ENCODE measurements around the gene PRKD1.

The PRKD1 gene

DNA sequence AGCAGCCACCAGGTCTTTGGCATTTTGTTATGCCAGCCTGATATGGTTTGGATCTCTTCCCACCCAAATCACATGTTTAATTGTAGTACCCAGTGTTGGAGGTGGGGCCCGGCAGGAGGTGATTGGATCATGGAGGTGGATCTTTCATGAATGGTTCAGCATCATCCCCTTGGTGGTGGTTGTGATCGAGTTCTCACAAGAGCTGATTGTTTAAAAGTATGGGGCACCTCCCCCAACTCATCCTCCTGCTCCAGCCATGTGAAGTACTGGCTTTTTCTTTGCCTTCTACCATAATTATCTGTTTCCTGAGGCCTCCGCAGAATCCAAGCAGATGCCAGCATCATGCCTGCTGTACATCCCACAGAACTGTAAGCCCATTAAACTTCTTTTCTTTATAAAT, 12.8 kb upstream of the PRKD1 start:
- Histone ChIP-seq H3K27me3 (replicated peaks) (no peaks in the 10 kb centered on the region), H3K27ac (no peak overlapping the region), H3K36me3 (replicated peaks) (no peaks in the 10 kb centered on the region), H3K4me3 (ENCODE audit: low read depth, low read length) (no peak overlapping the region)
- TF ChIP-seq, protein P1, sequence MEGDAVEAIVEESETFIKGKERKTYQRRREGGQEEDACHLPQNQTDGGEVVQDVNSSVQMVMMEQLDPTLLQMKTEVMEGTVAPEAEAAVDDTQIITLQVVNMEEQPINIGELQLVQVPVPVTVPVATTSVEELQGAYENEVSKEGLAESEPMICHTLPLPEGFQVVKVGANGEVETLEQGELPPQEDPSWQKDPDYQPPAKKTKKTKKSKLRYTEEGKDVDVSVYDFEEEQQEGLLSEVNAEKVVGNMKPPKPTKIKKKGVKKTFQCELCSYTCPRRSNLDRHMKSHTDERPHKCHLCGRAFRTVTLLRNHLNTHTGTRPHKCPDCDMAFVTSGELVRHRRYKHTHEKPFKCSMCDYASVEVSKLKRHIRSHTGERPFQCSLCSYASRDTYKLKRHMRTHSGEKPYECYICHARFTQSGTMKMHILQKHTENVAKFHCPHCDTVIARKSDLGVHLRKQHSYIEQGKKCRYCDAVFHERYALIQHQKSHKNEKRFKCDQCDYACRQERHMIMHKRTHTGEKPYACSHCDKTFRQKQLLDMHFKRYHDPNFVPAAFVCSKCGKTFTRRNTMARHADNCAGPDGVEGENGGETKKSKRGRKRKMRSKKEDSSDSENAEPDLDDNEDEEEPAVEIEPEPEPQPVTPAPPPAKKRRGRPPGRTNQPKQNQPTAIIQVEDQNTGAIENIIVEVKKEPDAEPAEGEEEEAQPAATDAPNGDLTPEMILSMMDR (IDR thresholded peaks at IDR 0.05; ENCODE audit: low read depth, low read length, missing control alignments): no peak
- in situ Hi-C loops (cut with HindIII; ENCODE audit: low pct_ligation_motif_present, low sequenced_read_pairs): no loop called here
- DNase-seq: no peak

DNA sequence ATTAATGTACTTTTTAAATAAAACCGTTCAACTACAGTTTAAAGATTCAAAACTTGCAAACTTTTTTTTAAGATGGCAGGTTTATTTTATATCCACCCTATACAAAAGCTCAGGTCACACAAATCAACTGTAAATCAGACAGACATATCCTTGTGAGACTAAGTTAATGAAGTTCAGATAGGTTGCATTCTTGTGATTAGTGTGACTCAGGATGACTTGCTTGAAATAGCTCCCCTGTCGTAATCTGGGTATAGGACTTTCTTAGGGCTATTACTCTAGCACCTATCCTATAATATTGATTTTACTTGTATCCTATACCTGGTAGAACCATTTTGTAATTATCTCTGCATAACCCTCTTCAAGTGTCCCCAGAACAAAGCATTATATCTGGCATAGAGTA, 9.5 kb upstream of the PRKD1 start:
- no peaks in the 10 kb centered on the region for H3K36me3 ChIP-seq (replicated peaks)
- TF ChIP-seq, protein P1 (IDR thresholded peaks at IDR 0.05; ENCODE audit: low read depth, low read length, missing control alignments): no peak
- no peak overlapping the region for H3K4me3 ChIP-seq (ENCODE audit: low read depth, low read length)
- no peaks in the 10 kb centered on the region for H3K27me3 ChIP-seq (replicated peaks)
- in situ Hi-C loops (cut with HindIII; ENCODE audit: low pct_ligation_motif_present, low sequenced_read_pairs): no loop called here
- no peak overlapping the region for H3K27ac ChIP-seq
- DNase-seq: no peak

DNA sequence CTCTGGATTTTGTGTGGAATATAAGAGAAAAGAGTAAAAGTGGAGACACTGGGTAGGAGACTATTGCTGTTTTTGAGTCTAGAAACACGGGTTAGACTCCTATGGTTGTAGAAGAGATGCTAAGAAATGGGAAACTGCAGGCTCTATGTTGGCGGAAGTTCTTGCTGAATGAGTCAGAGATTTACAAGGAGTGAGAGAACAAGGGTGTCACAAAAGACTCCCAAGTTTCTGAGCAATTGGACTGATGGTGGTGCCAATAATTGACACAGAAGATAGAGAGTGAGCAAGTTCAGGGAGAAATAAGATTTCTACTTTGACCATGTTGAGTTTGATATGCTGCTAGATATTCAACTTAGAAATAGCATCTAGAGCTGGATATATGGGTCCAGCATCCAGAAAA, 2.6 kb upstream of the PRKD1 start:
- in situ Hi-C loops (cut with HindIII; ENCODE audit: low pct_ligation_motif_present, low sequenced_read_pairs): no loop called here
- peak; percentile 4 for DNase-seq
- Histone ChIP-seq H3K4me3 (ENCODE audit: low read depth, low read length) (no peak overlapping the region), H3K27me3 (replicated peaks) (no peaks in the 10 kb centered on the region), H3K36me3 (replicated peaks) (no peaks in the 10 kb centered on the region), H3K27ac (no peak overlapping the region)
- TF ChIP-seq, protein P1 (IDR thresholded peaks at IDR 0.05; ENCODE audit: low read depth, low read length, missing control alignments): no peak

DNA sequence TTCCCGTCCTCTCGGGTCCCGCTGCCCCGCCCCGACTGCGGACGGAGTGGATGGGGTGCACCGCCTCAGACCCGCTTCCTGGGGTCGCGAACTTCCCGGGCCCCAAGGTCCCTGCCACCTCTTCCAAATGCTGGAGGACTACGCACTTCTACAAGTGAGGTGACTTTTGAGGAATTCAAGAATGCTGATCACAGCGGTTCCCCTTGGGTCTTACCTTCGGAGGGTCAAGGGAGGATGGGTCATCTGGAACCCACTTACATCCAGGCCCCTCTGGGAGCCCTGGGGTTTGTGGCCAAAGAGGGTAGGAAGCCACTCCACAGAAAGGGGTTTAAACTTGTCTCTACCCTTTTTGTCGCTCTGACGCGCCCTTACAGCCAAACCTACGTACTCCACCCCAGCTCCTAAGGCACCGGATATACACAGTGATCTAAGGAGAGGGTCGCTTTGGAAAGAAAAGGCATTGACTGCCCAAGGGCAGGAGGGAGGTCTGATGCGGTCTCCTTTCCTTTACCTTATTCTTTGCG, 532 bp upstream of the PRKD1 start:
- Histone ChIP-seq H3K27ac (no peak overlapping the region), H3K27me3 (replicated peaks) (no peaks in the 10 kb centered on the region)

DNA sequence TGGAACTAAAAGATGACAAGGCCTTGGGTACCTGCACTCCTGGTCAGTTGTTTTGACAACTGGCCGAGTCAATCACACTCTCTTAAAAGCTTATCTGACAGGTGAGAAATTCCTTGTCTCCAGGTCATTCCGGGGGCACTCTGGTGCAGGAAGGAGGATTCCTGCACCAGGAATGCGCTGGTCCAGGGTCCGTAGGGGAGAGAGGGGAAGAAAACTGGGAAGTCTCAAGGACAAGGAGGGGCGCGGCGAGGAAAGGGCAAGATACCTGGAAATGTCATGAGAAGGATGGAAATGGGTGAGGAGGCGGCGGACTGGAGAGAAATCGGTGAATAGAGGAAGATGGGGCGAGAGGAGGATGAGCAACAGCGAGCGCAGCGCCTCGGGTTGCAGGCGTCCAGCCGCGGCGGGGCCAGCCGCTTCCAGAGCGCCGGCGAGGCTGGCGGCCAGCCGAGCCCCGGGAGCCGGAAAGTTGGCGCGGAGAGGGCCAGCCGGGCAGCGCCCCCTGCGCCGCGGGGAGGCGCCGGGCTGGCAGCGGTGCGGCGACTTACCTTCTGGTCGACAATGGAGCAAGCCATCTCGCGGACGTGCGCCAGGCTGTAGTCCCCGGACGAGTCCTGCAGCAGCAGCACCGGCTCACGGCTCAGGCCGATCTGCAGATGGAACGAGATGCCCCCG, 809 bp downstream of the PRKD1 start:
- Histone ChIP-seq H3K36me3 (replicated peaks) (no peaks in the 10 kb centered on the region), H3K27me3 (replicated peaks) (no peaks in the 10 kb centered on the region), H3K27ac (no peak overlapping the region), H3K4me3 (ENCODE audit: low read depth, low read length) (peak overlapping the region; percentile 70)
- in situ Hi-C loops (cut with HindIII; ENCODE audit: low pct_ligation_motif_present, low sequenced_read_pairs): no loop called here
- TF ChIP-seq, protein P1 (IDR thresholded peaks at IDR 0.05; ENCODE audit: low read depth, low read length, missing control alignments): no peak
- peak; percentile 3 for DNase-seq

More for the DNA sequence above, 532 bp upstream of the PRKD1 start:
- Histone ChIP-seq H3K36me3 (replicated peaks) (no peaks in the 10 kb centered on the region), H3K4me3 (ENCODE audit: low read depth, low read length) (peak overlapping the region; percentile 70)
- TF ChIP-seq, protein P1 (IDR thresholded peaks at IDR 0.05; ENCODE audit: low read depth, low read length, missing control alignments): no peak
- DNase-seq: no peak
- in situ Hi-C loops (cut with HindIII; ENCODE audit: low pct_ligation_motif_present, low sequenced_read_pairs): no loop called here

DNA sequence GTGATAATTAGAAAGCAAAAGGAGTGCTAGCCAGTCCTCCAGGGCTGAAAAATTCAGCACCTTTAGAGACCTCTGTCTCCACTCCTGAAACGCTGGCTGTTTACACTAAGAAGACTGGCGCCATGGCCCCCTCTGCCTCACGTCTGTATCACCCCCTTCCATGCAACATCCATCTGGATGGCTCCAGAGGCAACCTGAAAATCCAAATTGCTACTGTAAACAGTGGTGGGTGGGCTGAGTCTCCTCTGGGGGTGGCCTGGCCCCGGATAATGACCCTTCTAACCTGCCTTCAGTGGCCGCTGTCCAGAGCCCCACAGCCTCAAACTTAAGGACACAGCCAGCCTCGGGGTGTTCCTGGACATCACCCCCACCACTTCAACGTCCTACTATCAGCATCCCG, 1.4 kb downstream of the PRKD1 start:
- TF ChIP-seq, protein P1 (IDR thresholded peaks at IDR 0.05; ENCODE audit: low read depth, low read length, missing control alignments): no peak
- H3K27me3 ChIP-seq (replicated peaks): no peaks in the 10 kb centered on the region
- no peaks in the 10 kb centered on the region for H3K36me3 ChIP-seq (replicated peaks)
- DNase-seq: no peak
- peak overlapping the region; percentile 70 for H3K4me3 ChIP-seq (ENCODE audit: low read depth, low read length)
- in situ Hi-C loops (cut with HindIII; ENCODE audit: low pct_ligation_motif_present, low sequenced_read_pairs): no loop called here
- no peak overlapping the region for H3K27ac ChIP-seq
